Measurements from ENCODE around the gene WDR1. TPM values are rescaled to one million over a fixed set of nuclear protein-coding genes. Genes with fewer than 3 reads are reported as not detected.

The WDR1 gene
- total and polyA plus RNA-seq, 2 experiments from 2014 or later, result 413 to 487 TPM

- Histone ChIP-seq H3K9ac (no peak overlapping the region), H3K9me2 (ENCODE audit: insufficient read depth) (no peaks in the 10 kb centered on the region), H3K9me3 (ENCODE audit: low read depth) (no peaks in the 10 kb centered on the region), H3K27ac (no peak overlapping the region), H3K4me1 (ENCODE audit: insufficient read depth) (no peaks in the 10 kb centered on the region), H3F3A (ENCODE audit: insufficient read depth) (0 out of 2 replicates have a peak, but pooled peaks cover 7% of the 10 kb centered on the region), H4K20me1 (ENCODE audit: insufficient read depth) (no peaks in the 10 kb centered on the region), H3K36me3 (ENCODE audit: low read depth) (peaks cover 94% of the 10 kb centered on the region), H3K4me2 (ENCODE audit: unreplicated experiment) (no peak overlapping the region), H2AFZ (no peak overlapping the region), H3K79me2 (ENCODE audit: insufficient read depth) (peaks cover 85% of the 10 kb centered on the region), H3K27me3 (replicated peaks; ENCODE audit: insufficient read depth) (no peaks in the 10 kb centered on the region), H3K4me3 (no peak overlapping the region)
- TF ChIP-seq EZH2phosphoT487 (IDR thresholded peaks at IDR 0.05; ENCODE audit: insufficient read depth, low read depth) (no peak), EZH2 (IDR thresholded peaks at IDR 0.05; ENCODE audit: insufficient read depth, poor library complexity, severe bottlenecking) (no peak)
- 81 to 84% methylated on average over 12 of the region's 12 CpGs for WGBS, 2 experiments (ENCODE audit: low coverage in 1 of 2, low lambda C conversion rate in 2 of 2, missing lambda C conversion rate in 2 of 2)
- no peak for DNase-seq
- in situ Hi-C loops (cut with MboI), result no loop called here
Observed at GRCh38 chr4:10081218-10081606, 35.4 kb downstream of the WDR1 start.

GRCh38 chr4:10080589-10081217 lies 35.9 kb downstream of the WDR1 start:
- H3K9me2 ChIP-seq (ENCODE audit: insufficient read depth), result no peaks in the 10 kb centered on the region
- no peaks in the 10 kb centered on the region for H3K9me3 ChIP-seq (ENCODE audit: low read depth)
- no peaks in the 10 kb centered on the region for H3K4me1 ChIP-seq (ENCODE audit: insufficient read depth)
- H3K9ac ChIP-seq, result no peak overlapping the region
- H2AFZ ChIP-seq, result no peak overlapping the region
- H4K20me1 ChIP-seq (ENCODE audit: insufficient read depth), result no peaks in the 10 kb centered on the region
- no peak overlapping the region for H3K4me2 ChIP-seq (ENCODE audit: unreplicated experiment)
- H3K4me3 ChIP-seq, result no peak overlapping the region
- no peak for DNase-seq
- H3F3A ChIP-seq (ENCODE audit: insufficient read depth), result 0 out of 2 replicates have a peak, but pooled peaks cover 9% of the 10 kb centered on the region
- WGBS, 2 experiments (ENCODE audit: low coverage in 1 of 2, low lambda C conversion rate in 2 of 2, missing lambda C conversion rate in 2 of 2), result 91 to 94% methylated on average over 10 of the region's 10 CpGs
- peaks cover 94% of the 10 kb centered on the region for H3K36me3 ChIP-seq (ENCODE audit: low read depth)
- no peak for TF ChIP-seq EZH2 (IDR thresholded peaks at IDR 0.05; ENCODE audit: insufficient read depth, poor library complexity, severe bottlenecking)
- no peak for TF ChIP-seq EZH2phosphoT487 (IDR thresholded peaks at IDR 0.05; ENCODE audit: insufficient read depth, low read depth)
- in situ Hi-C loops (cut with MboI), result no loop called here
- no peaks in the 10 kb centered on the region for H3K27me3 ChIP-seq (replicated peaks; ENCODE audit: insufficient read depth)
- H3K79me2 ChIP-seq (ENCODE audit: insufficient read depth), result peaks cover 84% of the 10 kb centered on the region
- H3K27ac ChIP-seq, result no peak overlapping the region

GRCh38 chr4:10079912-10080588 lies 36.5 kb downstream of the WDR1 start:
- H3K9me2 ChIP-seq (ENCODE audit: insufficient read depth), result no peaks in the 10 kb centered on the region
- H3K4me3 ChIP-seq, result no peak overlapping the region
- TF ChIP-seq EZH2phosphoT487 (IDR thresholded peaks at IDR 0.05; ENCODE audit: insufficient read depth, low read depth), result no peak
- no peak for TF ChIP-seq EZH2 (IDR thresholded peaks at IDR 0.05; ENCODE audit: insufficient read depth, poor library complexity, severe bottlenecking)
- no peaks in the 10 kb centered on the region for H3K9me3 ChIP-seq (ENCODE audit: low read depth)
- H2AFZ ChIP-seq, result no peak overlapping the region
- no peak overlapping the region for H3K4me2 ChIP-seq (ENCODE audit: unreplicated experiment)
- 76 to 78% methylated on average over 8 of the region's 8 CpGs for WGBS, 2 experiments (ENCODE audit: low coverage in 1 of 2, low lambda C conversion rate in 2 of 2, missing lambda C conversion rate in 2 of 2)
- no peaks in the 10 kb centered on the region for H4K20me1 ChIP-seq (ENCODE audit: insufficient read depth)
- H3K9ac ChIP-seq, result no peak overlapping the region
- H3K36me3 ChIP-seq (ENCODE audit: low read depth), result peaks cover 94% of the 10 kb centered on the region
- H3K4me1 ChIP-seq (ENCODE audit: insufficient read depth), result no peaks in the 10 kb centered on the region
- no peak overlapping the region for H3K27ac ChIP-seq
- DNase-seq, result no peak
- H3F3A ChIP-seq (ENCODE audit: insufficient read depth), result peaks cover 14% of the 10 kb centered on the region; the same call in 1 of the 2 replicates
- no peaks in the 10 kb centered on the region for H3K27me3 ChIP-seq (replicated peaks; ENCODE audit: insufficient read depth)
- H3K79me2 ChIP-seq (ENCODE audit: insufficient read depth), result peaks cover 78% of the 10 kb centered on the region
- in situ Hi-C loops (cut with MboI), result no loop called here

GRCh38 chr4:10079256-10079655 lies 37.3 kb downstream of the WDR1 start:
- no peak for DNase-seq
- 88 to 91% methylated on average over 15 of the region's 15 CpGs for WGBS, 2 experiments (ENCODE audit: low coverage in 1 of 2, low lambda C conversion rate in 2 of 2, missing lambda C conversion rate in 2 of 2)
- H3K36me3 ChIP-seq (ENCODE audit: low read depth), result peaks cover 94% of the 10 kb centered on the region
- H3K4me1 ChIP-seq (ENCODE audit: insufficient read depth), result no peaks in the 10 kb centered on the region
- peaks cover 20% of the 10 kb centered on the region for H3F3A ChIP-seq (ENCODE audit: insufficient read depth)
- H3K79me2 ChIP-seq (ENCODE audit: insufficient read depth), result peaks cover 71% of the 10 kb centered on the region
- H3K27me3 ChIP-seq (replicated peaks; ENCODE audit: insufficient read depth), result no peaks in the 10 kb centered on the region
- no peak overlapping the region for H3K9ac ChIP-seq
- in situ Hi-C loops (cut with MboI), result no loop called here
- H2AFZ ChIP-seq, result no peak overlapping the region
- no peak overlapping the region for H3K27ac ChIP-seq
- H4K20me1 ChIP-seq (ENCODE audit: insufficient read depth), result no peaks in the 10 kb centered on the region
- no peak for TF ChIP-seq EZH2phosphoT487 (IDR thresholded peaks at IDR 0.05; ENCODE audit: insufficient read depth, low read depth)
- no peak for TF ChIP-seq EZH2 (IDR thresholded peaks at IDR 0.05; ENCODE audit: insufficient read depth, poor library complexity, severe bottlenecking)
- H3K4me2 ChIP-seq (ENCODE audit: unreplicated experiment), result no peak overlapping the region
- H3K9me2 ChIP-seq (ENCODE audit: insufficient read depth), result no peaks in the 10 kb centered on the region
- no peaks in the 10 kb centered on the region for H3K9me3 ChIP-seq (ENCODE audit: low read depth)
- no peak overlapping the region for H3K4me3 ChIP-seq

Data from GM23248 (cell line).